A549 (cell line): ENCODE results near the gene DAGLA. TPM values are rescaled to one million over a fixed set of nuclear protein-coding genes. Genes with fewer than 3 reads are reported as not detected.

Source experiments
- ATAC-seq, 2 experiments: fragments of 200-7000 bp in 1 of 2; fragments of >200 bp in 1 of 2; cut with Nextera tagmentation in 1 of 2; cut with Tn5 transposase in 1 of 2; 3 replicates each; pipeline versions ENCODE4 v1.8.0 to v1.9.1; 2018 to 2020; ENCODE audit warnings: mild to moderate bottlenecking in 1 of 2, moderate library complexity in 1 of 2
- CTCF ChIA-PET: fragments of 300-600 bp; sonication (Branson Sonifier 250); formaldehyde crosslinking; extraction: SDS; loops from one replicate; lab custom pipeline; 2021; ENCODE audit warnings: antibody characterized with exemption, inconsistent platforms; lab: Yijun Ruan, JAX
- POLR2A ChIA-PET: fragments of 350-600 bp; formaldehyde crosslinking; extraction: SDS; loops from one replicate; lab custom pipeline; 2021; ENCODE audit warnings: antibody characterized with exemption, inconsistent platforms; lab: Yijun Ruan, JAX
- DNase-seq, 2 experiments: peaks; one replicate each; pipeline versions ENCODE4 v3.0.0 to v3.0.0-alpha.2; 2011 to 2016; ENCODE audit warnings: low read depth in 1 of 2, low spot score in 1 of 2
- FAIRE-seq: peaks from 2 replicates; lab custom pipeline; 2011; peaks lifted over from hg19 to GRCh38; lab: Jason Lieb, UNC
- H3K27ac ChIP-seq, 2 experiments: fragments of >200 bp; sonication (Bioruptor Twin); formaldehyde crosslinking; 3 replicates each; pipeline ENCODE4 v1.5.1; 2016 to 2017
- H3K4me1 ChIP-seq: fragments of >200 bp; sonication (Bioruptor Twin); formaldehyde crosslinking; 3 replicates; pipeline ENCODE4 v1.6.1; 2016
- H3K4me2 ChIP-seq: fragments of >200 bp; sonication (Bioruptor Twin); formaldehyde crosslinking; 3 replicates; pipeline ENCODE4 v1.6.1; 2016
- H3K4me3 ChIP-seq: fragments of >200 bp; sonication (Bioruptor Twin); formaldehyde crosslinking; 3 replicates; pipeline ENCODE4 v1.5.1; 2016
- H3K9me3 ChIP-seq: fragments of >200 bp; sonication (Bioruptor Twin); formaldehyde crosslinking; 3 replicates; pipeline ENCODE4 v1.6.1; 2016
- CBX8 ChIP-seq: fragments of 200-600 bp; sonication (generic); IDR thresholded peaks from 2 replicates; pipeline ENCODE4 v1.6.1; 2016
- CEBPB ChIP-seq, 2 experiments: fragments of >200 bp in 1 of 2; sonication (Bioruptor Twin) in 1 of 2; formaldehyde crosslinking in 1 of 2; IDR thresholded peaks; 2 replicates each; pipeline ENCODE4 v1.6.1; 2012 to 2016
- CHD2 ChIP-seq: fragments of 150-350 bp; IDR thresholded peaks from 2 replicates; pipeline ENCODE4 v1.6.1; 2014; ENCODE audit warnings: low read length; ENCODE audit not compliant: partially characterized antibody
- CHD4 ChIP-seq: fragments of 200-600 bp; sonication (generic); IDR thresholded peaks from 2 replicates; pipeline ENCODE4 v1.6.1; 2016; ENCODE audit warnings: antibody characterized with exemption, mild to moderate bottlenecking, borderline replicate concordance
- CTCF ChIP-seq: fragments of >200 bp; sonication (Bioruptor Twin); formaldehyde crosslinking; IDR thresholded peaks from 3 replicates; pipeline ENCODE4 v1.5.1; 2016
- E2F6 ChIP-seq: IDR thresholded peaks from 2 replicates; pipeline ENCODE4 v1.6.1; 2012; ENCODE audit warnings: low read depth, borderline replicate concordance
- EHMT2 ChIP-seq: fragments of 200-600 bp; sonication (generic); IDR thresholded peaks from 2 replicates; pipeline ENCODE4 v1.6.1; 2016; ENCODE audit warnings: antibody characterized with exemption, low read depth, mild to moderate bottlenecking, moderate library complexity
- ELK1 ChIP-seq: fragments of 150-350 bp; IDR thresholded peaks from 2 replicates; pipeline ENCODE4 v1.6.1; 2014; ENCODE audit warnings: low read depth, mild to moderate bottlenecking, low read length
- HDAC2 ChIP-seq: fragments of 200-600 bp; sonication (generic); IDR thresholded peaks from 2 replicates; pipeline ENCODE4 v1.6.1; 2016
- HOXA7 ChIP-seq: fragments of 250-450 bp; sonication (Bioruptor Pico); IDR thresholded peaks from 2 replicates; pipeline ENCODE4 v1.5.0; 2020; ENCODE audit warnings: mild to moderate bottlenecking, moderate library complexity
- HOXB13 ChIP-seq: fragments of 250-450 bp; sonication (Bioruptor Pico); IDR thresholded peaks from 2 replicates; pipeline ENCODE4 v1.5.0; 2020; ENCODE audit warnings: low read depth, mild to moderate bottlenecking, moderate library complexity
- HOXB5 ChIP-seq: fragments of 250-450 bp; sonication (Bioruptor Pico); IDR thresholded peaks from 2 replicates; pipeline ENCODE4 v1.5.0; 2020; ENCODE audit warnings: mild to moderate bottlenecking, moderate library complexity
- KDM5A ChIP-seq: fragments of 200-600 bp; sonication (generic); IDR thresholded peaks from 2 replicates; pipeline ENCODE4 v1.6.1; 2016; ENCODE audit warnings: antibody characterized with exemption, mild to moderate bottlenecking
- MAFK ChIP-seq: fragments of 450-650 bp; IDR thresholded peaks from 2 replicates; pipeline ENCODE4 v1.6.1; 2014; ENCODE audit not compliant: partially characterized antibody
- PBX3 ChIP-seq: IDR thresholded peaks from 2 replicates; pipeline ENCODE4 v1.6.1; 2012
- PHF8 ChIP-seq: fragments of 200-600 bp; sonication (generic); IDR thresholded peaks from 2 replicates; pipeline ENCODE4 v1.6.1; 2016; ENCODE audit warnings: low read depth, mild to moderate bottlenecking, antibody characterized with exemption, moderate library complexity, borderline replicate concordance
- POLR2A ChIP-seq: IDR thresholded peaks from 2 replicates; pipeline ENCODE4 v1.6.1; 2012; ENCODE audit warnings: mild to moderate bottlenecking, low read length
- POLR2AphosphoS2 ChIP-seq: conservative IDR thresholded peaks from 2 replicates; pipeline ENCODE4 v1.6.1; 2012; ENCODE audit warnings: low read length, improper control_type of control experiment, inconsistent platforms
- RAD21 ChIP-seq, 2 experiments: fragments of >200 bp in 1 of 2; sonication (Bioruptor Twin) in 1 of 2; formaldehyde crosslinking in 1 of 2; IDR thresholded peaks in 1 of 2; conservative IDR thresholded peaks in 1 of 2; 2 replicates in 1 of 2; 3 replicates in 1 of 2; pipeline ENCODE4 v1.6.1; 2012 to 2018; ENCODE audit warnings: inconsistent platforms in 1 of 2
- RARB ChIP-seq: fragments of 250-450 bp; sonication (Bioruptor Pico); IDR thresholded peaks from 2 replicates; pipeline ENCODE4 v1.8.0; 2021; ENCODE audit warnings: mild to moderate bottlenecking, moderate library complexity
- SMC3 ChIP-seq: fragments of >200 bp; sonication (Bioruptor Twin); formaldehyde crosslinking; IDR thresholded peaks from 3 replicates; pipeline ENCODE4 v1.6.1; 2018; ENCODE audit warnings: inconsistent platforms
- TFCP2L1 ChIP-seq: fragments of 250-450 bp; sonication (Bioruptor Pico); IDR thresholded peaks from 2 replicates; pipeline ENCODE4 v1.5.0; 2021; ENCODE audit warnings: mild to moderate bottlenecking
- TP53 ChIP-seq: fragments of 250-450 bp; sonication (Bioruptor Pico); IDR thresholded peaks from 2 replicates; pipeline ENCODE4 v1.5.0; 2021; ENCODE audit warnings: mild to moderate bottlenecking, moderate library complexity
- USF2 ChIP-seq: fragments of 450-650 bp; IDR thresholded peaks from 2 replicates; pipeline ENCODE4 v1.6.1; 2014; ENCODE audit warnings: antibody characterized with exemption
- ZFP36 ChIP-seq: fragments of 450-650 bp; IDR thresholded peaks from 2 replicates; pipeline ENCODE4 v1.6.1; 2014; ENCODE audit warnings: borderline replicate concordance; ENCODE audit not compliant: partially characterized antibody
- ZSCAN20 ChIP-seq: fragments of 250-450 bp; sonication (Bioruptor Pico); IDR thresholded peaks from 2 replicates; pipeline ENCODE4 v1.8.0; 2022; ENCODE audit warnings: mild to moderate bottlenecking, moderate library complexity
- WGBS: methylation state at CpG from one replicate; pipeline ENCODE4 v1.1.6; 2017; ENCODE audit errors: missing lambda C conversion rate; 5-methylcytosine and 5-hydroxymethylcytosine counted together
- polyA plus RNA-seq, 4 experiments: library from polyadenylated mRNA; depleted of rRNA in 3 of 4; stranded (reverse); fragments of >200 nt; fragmentation: RNase III in 1 of 4; extraction: RNeasy Plus Mini Kit Qiagen cat#74134 plus additional on column Dnase treatment in 1 of 4; gene quantifications; 2 replicates in 3 of 4; 3 replicates in 1 of 4; pipeline ENCODE4 v1.2.3, GENCODE V29; 2011 to 2017

The DAGLA gene
- polyA plus RNA-seq, 2 of the 4 experiments (the other 2 are of a cell fraction): 0.93 to 2.5 TPM

GRCh38 chr11:61775606-61776554 is 95.7 kb downstream of the DAGLA start:
- peaks cover 24% of the 10 kb centered on the region for H3K4me1 ChIP-seq
- WGBS: 81% methylated on average over 19 of the region's 20 CpGs
- no peaks in the 10 kb centered on the region for H3K9me3 ChIP-seq
- POLR2A ChIA-PET: no interaction called here
- FAIRE-seq: no peak
- TF ChIP-seq TFCP2L1 (CRISPR knock-in tag) (no peak), HDAC2 (no peak), PBX3 (no peak), EHMT2 (no peak), ZSCAN20 (no peak), POLR2A (no peak), KDM5A (no peak), USF2 (no peak), HOXB5 (CRISPR knock-in tag) (no peak), SMC3 (no peak), CHD4 (no peak), HOXB13 (CRISPR knock-in tag) (no peak), CBX8 (no peak), TP53 (no peak), HOXA7 (CRISPR knock-in tag) (no peak), ELK1 (no peak), E2F6 (no peak)
- TF ChIP-seq, all 56 proteins: peak for 0
- Histone ChIP-seq H3K27ac (peak overlapping the region in 1 of 2 experiments; percentile 42; a peak in 1 of 6 replicates), H3K4me2 (no peak overlapping the region), H3K4me3 (no peak overlapping the region)
- CTCF ChIA-PET: interaction anchor here (0.5 to 3.9 kb wide), 16 partner anchors 9 to 367 kb away, joined by 3 to 56 read pairs (median 5); no protein-coding TSS in a partner anchor
- DNase-seq: no peak
- peak in 1 of 2 experiments; percentile 1; a peak in 2 of 6 replicates for ATAC-seq

GRCh38 chr11:61776561-61777075 is 96.4 kb downstream of the DAGLA start:
- FAIRE-seq (no peak), ATAC-seq (peak; percentile 61 to 89), DNase-seq (peak; percentile 81 to 94)
- Histone ChIP-seq H3K4me3 (no peak overlapping the region), H3K27ac (0 out of 6 replicates have a peak overlapping the region, but pooled peaks of 1 of the 2 experiments have one; percentile 42), H3K4me2 (no peak overlapping the region)
- ChIA-PET CTCF (interaction anchor here (0.7 to 3.9 kb wide), 8 partner anchors 9 to 28 kb away, joined by 3 to 56 read pairs (median 5); no protein-coding TSS in a partner anchor), POLR2A (no interaction called here)
- 68% methylated on average over 9 of the region's 9 CpGs for WGBS
- peak in 1 of 2 experiments; percentile 58; a peak in 1 of 4 replicates for TF ChIP-seq CEBPB (IDR thresholded peaks at IDR 0.05)
- TF ChIP-seq MAFK: no peak
- no peak for TF ChIP-seq PHF8
- peak; percentile 36 for TF ChIP-seq ZFP36
- TF ChIP-seq SMC3: peak; percentile 89
- TF ChIP-seq CHD4: no peak
- no peak for TF ChIP-seq POLR2AphosphoS2
- TF ChIP-seq RARB: no peak
- TF ChIP-seq RAD21 (conservative IDR thresholded peaks at IDR 0.05 in 1 of 2, IDR thresholded peaks at IDR 0.05 in 1 of 2): peak; percentile 77 to 85
- TF ChIP-seq CBX8: no peak
- no peak for TF ChIP-seq CHD2
- peak; percentile 80 for TF ChIP-seq CTCF
- TF ChIP-seq, all 56 proteins: peak for 5
- Histone ChIP-seq H3K9me3 (no peaks in the 10 kb centered on the region), H3K4me1 (peaks cover 18% of the 10 kb centered on the region)
